GM21526 (cell line): Measurements from ENCODE around the gene CD82.

Source experiments
- ATAC-seq: cut with Tn5 transposase; IDR thresholded peaks from one replicate; pipeline ENCODE4 v1.9.1; 2021; ENCODE audit warnings: moderate library complexity; ENCODE audit not compliant: unreplicated experiment, low FRiP score

Gene CD82

GRCh38 chr11:44613153-44613552 lies 47.7 kb downstream of the CD82 start:
- no peak for ATAC-seq

- ATAC-seq = no peak
Measured at GRCh38 chr11:44614281-44614775, 48.9 kb downstream of the CD82 start.

DNA sequence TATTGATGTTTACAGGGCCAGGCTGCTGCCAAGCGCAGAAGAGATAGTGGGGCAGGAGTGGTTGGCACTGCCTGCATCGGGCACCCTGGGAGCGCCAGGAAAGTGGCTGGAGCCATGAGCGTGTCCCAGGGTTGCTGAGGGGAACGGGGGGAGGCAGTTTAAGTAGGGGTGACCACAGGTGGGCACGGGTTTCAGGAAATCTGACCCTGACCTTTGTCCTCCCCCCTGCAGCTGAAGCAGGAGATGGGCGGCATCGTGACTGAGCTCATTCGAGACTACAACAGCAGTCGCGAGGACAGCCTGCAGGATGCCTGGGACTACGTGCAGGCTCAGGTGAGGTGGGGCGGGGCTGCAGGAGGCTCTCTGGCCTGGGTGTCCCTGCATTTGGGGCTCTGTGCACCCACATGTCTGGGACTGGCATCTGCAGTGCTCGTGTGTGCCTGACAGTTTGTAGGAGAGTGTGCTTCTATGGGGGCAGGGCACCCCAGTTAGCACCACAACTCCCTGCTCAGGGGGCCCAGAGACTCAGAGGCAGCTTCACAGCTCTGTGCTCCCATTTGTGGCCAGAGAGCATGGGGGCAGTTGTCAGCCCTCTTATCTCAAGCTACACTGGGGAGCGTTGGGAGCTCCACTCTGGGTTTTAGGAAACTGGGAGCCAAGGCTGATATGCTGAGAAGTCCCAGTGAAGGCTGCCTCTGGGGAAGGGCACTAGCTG lies 49.7 kb downstream of the CD82 start:
- no peak for ATAC-seq

GRCh38 chr11:44615913-44616791 lies 50.7 kb downstream of the CD82 start:
- no peak for ATAC-seq

GRCh38 chr11:44617671-44618461 lies 52.4 kb downstream of the CD82 start:
- ATAC-seq = no peak

DNA sequence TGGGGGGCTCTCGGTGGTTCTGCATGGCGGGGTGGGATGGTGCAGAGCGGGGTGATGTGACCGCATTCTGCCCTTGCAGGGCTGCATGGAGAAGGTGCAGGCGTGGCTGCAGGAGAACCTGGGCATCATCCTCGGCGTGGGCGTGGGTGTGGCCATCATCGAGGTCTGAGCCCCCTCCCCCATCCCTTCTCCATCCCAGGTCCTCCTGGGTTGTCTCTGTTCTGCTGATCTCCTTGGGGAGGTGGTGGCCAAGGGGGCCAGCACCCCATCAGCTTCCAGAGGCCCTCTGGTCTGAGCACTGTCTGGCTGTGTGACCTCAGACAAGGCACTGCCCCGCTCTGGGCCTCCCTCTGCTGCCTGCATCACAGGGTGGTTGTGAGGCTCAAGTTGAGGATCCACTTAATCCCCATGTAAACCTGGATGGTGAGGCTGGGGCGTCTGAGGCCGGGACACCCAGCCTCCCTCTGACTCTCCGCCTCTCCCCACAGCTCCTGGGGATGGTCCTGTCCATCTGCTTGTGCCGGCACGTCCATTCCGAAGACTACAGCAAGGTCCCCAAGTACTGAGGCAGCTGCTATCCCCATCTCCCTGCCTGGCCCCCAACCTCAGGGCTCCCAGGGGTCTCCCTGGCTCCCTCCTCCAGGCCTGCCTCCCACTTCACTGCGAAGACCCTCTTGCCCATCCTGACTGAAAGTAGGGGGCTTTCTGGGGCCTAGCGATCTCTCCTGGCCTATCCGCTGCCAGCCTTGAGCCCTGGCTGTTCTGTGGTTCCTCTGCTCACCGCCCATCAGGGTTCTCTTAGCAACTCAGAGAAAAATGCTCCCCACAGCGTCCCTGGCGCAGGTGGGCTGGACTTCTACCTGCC lies 53.3 kb downstream of the CD82 start:
- no peak for ATAC-seq

DNA sequence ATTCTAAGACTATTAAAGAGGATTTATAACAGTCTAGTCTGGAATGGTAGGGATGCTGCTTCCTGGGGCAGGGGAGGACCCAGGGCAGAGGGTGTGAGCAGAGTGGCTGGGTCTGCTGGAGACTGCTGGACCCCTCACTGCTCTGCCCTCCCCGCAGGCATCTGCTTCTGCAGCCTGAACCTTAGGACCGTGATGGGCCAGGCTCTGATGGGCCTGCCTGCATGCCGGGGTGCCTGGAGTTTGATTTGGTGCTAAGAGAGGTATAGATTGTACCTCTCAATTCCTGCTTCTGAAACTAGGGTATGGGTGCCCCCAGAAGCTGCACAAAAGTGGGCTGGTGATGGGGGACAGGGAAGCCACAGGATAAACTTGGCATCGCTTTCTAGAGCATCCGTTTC lies 54.9 kb downstream of the CD82 start:
- no peak for ATAC-seq

- peak; percentile 54 for ATAC-seq
Measured at GRCh38 chr11:44621140-44621681, 55.7 kb downstream of the CD82 start.

GRCh38 chr11:44621784-44622183 lies 56.3 kb downstream of the CD82 start:
- ATAC-seq = no peak

GRCh38 chr11:44622190-44622650 lies 56.8 kb downstream of the CD82 start:
- no peak for ATAC-seq

DNA sequence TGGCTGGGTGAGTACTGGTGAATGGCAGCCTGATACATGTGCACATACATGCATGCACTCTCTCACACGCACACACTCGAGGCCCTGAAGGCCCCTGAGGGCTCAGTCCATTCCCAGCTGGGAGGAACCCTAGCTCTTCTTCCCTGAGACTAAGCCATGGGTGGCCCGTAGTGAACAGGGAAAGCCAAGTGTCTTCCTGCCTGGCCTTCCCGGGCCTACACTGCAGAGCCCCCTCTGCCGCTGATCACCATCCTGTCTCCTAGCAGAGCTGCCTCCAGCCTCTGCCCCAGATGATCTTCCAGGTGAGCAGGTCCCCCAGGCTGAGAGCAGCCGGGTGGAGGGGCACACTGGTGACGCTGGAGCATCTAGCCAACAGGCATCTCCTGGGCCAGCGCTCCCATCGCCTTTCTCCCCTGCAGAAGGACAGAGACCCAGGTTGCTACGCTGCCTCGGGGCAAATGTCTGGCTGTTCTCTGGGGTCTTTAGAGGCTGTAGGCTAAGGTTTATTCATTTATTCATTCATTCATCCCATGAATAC lies 57.3 kb downstream of the CD82 start:
- no peak for ATAC-seq

- ATAC-seq = no peak
Measured at GRCh38 chr11:44623341-44623730, 57.9 kb downstream of the CD82 start.

- no peak for ATAC-seq
Measured at GRCh38 chr11:44623731-44624491, 58.4 kb downstream of the CD82 start.

GRCh38 chr11:44624761-44625221 lies 59.3 kb downstream of the CD82 start:
- ATAC-seq = no peak

DNA sequence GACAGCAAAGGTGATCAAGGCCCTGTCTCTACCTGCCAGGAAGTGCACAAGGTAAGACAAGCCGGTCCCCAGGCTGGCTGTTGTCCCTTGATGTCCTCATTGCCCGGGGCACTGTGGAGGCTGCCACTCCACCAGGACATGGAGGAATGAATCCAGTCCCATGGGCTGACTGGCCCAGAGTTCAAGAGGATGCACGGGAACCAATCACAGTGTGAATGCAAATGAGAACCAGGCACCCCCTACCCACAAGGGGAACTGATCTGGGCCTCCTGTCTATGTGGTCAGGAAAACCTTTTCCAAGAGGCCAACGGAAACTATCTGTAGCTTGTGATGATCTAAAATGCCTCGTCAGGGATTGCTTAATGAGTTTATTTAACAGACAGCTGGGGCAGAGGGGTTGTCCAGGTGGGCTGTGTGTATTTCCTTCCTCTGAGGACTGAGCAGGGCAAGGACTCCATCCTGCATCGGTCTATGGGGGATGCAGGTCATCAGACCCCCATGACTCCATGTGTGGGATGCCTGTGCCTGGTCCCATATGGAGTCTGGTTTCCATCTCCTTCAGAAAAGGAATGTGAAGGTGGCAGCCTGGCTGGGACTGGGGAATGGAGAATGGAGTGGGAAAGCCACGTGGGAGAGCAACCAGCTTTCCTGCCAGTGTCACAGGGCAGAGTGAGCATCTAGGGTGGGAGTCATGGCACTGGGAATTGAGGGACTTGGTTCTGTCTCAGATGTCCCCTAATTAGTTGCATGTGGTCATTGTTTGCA lies 60.5 kb downstream of the CD82 start:
- ATAC-seq = no peak

DNA sequence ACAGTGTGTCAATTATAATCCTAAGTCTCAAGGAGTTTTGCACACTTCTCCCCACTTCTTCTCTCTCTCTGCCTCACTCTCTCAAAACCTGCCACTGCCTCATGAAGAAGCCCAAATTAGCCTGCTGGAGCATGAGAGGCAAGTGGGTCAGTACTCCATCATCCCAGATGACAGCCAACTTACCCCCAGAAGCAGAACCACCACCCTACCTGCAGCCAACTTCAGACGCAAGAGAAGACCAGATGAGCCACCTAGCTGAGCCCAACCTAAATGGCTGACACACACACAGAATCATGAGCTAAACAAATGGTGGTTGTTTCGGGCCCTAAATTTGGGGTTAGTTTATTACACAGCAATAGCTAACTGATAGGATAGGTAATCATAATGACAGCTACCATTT lies 61.2 kb downstream of the CD82 start:
- ATAC-seq = no peak

GRCh38 chr11:44627165-44627789 lies 61.8 kb downstream of the CD82 start:
- ATAC-seq = no peak
